GM12872 (cell line): ENCODE results near the gene TTLL12.

ENCODE experiments used
- CTCF ChIP-seq: IDR thresholded peaks from 3 replicates; pipeline ENCODE4 v1.5.1; 2011; ENCODE audit warnings: low read depth, mild to moderate bottlenecking, low read length, moderate library complexity; ENCODE audit not compliant: insufficient read depth

TTLL12 gene

GRCh38 chr22:43163241-43163795 is 23.6 kb downstream of the TTLL12 start:
- TF ChIP-seq CTCF = no peak

GRCh38 chr22:43162412-43163150 is 24.4 kb downstream of the TTLL12 start:
- no peak for TF ChIP-seq CTCF

GRCh38 chr22:43160497-43161126 is 26.3 kb downstream of the TTLL12 start:
- TF ChIP-seq CTCF = no peak

GRCh38 chr22:43159484-43160178 is 27.3 kb downstream of the TTLL12 start:
- peak; percentile 50 for TF ChIP-seq CTCF

DNA sequence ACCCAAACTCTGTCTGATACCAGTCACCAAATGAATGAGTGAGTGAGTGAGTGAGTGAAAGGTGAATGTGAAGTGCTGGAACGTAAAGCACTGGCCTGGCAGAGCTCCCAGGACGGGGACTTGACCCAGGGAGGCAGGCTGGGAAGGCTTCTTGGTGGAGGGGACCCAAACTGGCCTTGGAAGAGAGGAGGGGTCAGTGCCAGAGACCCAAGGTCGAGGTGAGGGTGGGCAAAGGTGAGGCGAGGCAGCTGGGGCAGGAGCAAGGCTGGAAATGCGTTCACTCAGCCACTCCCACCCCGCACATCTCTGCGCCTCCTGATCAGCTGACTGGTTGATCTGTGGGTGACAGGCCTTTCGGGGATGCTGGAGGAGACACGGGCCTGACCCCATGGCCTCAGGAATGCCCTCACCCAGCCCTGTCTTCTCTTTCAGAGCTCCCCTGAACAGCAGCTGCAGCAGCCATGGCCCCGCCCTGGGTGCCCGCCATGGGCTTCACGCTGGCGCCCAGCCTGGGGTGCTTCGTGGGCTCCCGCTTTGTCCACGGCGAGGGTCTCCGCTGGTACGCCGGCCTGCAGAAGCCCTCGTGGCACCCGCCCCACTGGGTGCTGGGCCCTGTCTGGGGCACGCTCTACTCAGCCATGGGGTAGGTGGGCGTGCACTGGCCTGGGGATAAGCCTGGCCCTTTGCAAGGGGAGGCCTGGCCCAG is 28.0 kb downstream of the TTLL12 start:
- TF ChIP-seq CTCF = no peak

- no peak for TF ChIP-seq CTCF
These were observed 28.9 kb downstream of the TTLL12 start for GRCh38 chr22:43157874-43158546.
